Colonic mucosa (tissue), 4 donors: Measurements from ENCODE around the gene PRELID1. TPM values are rescaled to one million over a fixed set of nuclear protein-coding genes. Genes with fewer than 3 reads are reported as not detected.

ENCODE experiments used
- DNase-seq: peaks from one replicate; pipeline ENCODE4 v3.0.0-alpha.2; 2020
- H3K27ac ChIP-seq: fragments of 200-600 bp; one replicate; pipeline ENCODE4 v1.8.0; 2021
- H3K27me3 ChIP-seq: fragments of 200-600 bp; one replicate; pipeline ENCODE4 v1.8.0; 2021
- H3K36me3 ChIP-seq: fragments of 200-600 bp; one replicate; pipeline ENCODE4 v1.8.0; 2021
- H3K4me1 ChIP-seq: fragments of 200-600 bp; one replicate; pipeline ENCODE4 v1.8.0; 2021; ENCODE audit warnings: mild to moderate bottlenecking
- H3K4me3 ChIP-seq: fragments of 200-600 bp; one replicate; pipeline ENCODE4 v1.8.0; 2021
- H3K9ac ChIP-seq, 2 donors: one replicate each; pipeline ENCODE4 v1.7.0; 2013; ENCODE audit warnings: control low read depth in 2 of 2, low read depth in 2 of 2, low read length in 2 of 2
- H3K9me3 ChIP-seq: fragments of 200-600 bp; one replicate; pipeline ENCODE4 v1.8.0; 2021
- intact Hi-C: fragments of 100-400 bp; cut with DNase I; formaldehyde crosslinking; loops from one replicate; pipeline ENCODE4 v1.14.1; 2022
- total RNA-seq, 2 donors: library from RNA; stranded (reverse); fragmentation: NEBNext Ultra II Directional in 1 of 2; extraction: Animal tissue kit (Norgen Biotek cat#: 25700) in 1 of 2; gene quantifications; one replicate each; pipeline ENCODE4 v1.2.1, GENCODE V29; 2021
- TF ChIP-seq, protein P1 (sequence below): fragments of 200-600 bp; IDR thresholded peaks from one replicate; pipeline ENCODE4 v1.8.0; 2022; ENCODE audit warnings: antibody characterized with exemption, mild to moderate bottlenecking
- donor health status: healthy.
- donor health status: DM: no; HTN: no; CAD: no.
- donor health status: DM: no; HTN: no; CAD: no.

PRELID1 gene
- total RNA-seq, 2 donors from 2014 or later, result 245 to 396 TPM

DNA sequence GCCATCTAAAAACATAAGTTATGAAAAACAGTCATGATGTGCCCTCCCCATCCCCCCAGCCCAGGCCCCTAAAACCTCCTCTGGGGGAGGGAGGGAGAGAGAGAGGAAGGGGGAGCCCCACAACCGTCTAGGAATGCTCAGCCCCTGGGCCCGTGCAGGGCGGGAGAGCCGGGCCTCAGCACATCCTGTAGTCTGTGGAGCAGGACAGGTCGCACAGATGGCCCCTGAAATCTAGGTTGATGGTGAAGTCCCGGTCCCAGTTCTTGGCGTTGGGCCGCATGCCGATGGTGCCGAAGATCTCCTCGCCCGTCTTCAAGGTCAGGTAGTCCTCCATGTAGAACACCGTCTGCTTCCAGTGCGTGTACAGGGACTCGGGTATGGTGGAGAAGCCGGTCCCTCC, 38.2 kb upstream of the PRELID1 start:
- H3K4me1 ChIP-seq, result no peaks in the 10 kb centered on the region
- TF ChIP-seq, protein P1, sequence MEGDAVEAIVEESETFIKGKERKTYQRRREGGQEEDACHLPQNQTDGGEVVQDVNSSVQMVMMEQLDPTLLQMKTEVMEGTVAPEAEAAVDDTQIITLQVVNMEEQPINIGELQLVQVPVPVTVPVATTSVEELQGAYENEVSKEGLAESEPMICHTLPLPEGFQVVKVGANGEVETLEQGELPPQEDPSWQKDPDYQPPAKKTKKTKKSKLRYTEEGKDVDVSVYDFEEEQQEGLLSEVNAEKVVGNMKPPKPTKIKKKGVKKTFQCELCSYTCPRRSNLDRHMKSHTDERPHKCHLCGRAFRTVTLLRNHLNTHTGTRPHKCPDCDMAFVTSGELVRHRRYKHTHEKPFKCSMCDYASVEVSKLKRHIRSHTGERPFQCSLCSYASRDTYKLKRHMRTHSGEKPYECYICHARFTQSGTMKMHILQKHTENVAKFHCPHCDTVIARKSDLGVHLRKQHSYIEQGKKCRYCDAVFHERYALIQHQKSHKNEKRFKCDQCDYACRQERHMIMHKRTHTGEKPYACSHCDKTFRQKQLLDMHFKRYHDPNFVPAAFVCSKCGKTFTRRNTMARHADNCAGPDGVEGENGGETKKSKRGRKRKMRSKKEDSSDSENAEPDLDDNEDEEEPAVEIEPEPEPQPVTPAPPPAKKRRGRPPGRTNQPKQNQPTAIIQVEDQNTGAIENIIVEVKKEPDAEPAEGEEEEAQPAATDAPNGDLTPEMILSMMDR, result no peak
- no peak for DNase-seq
- peaks cover 16% of the 10 kb centered on the region for H3K36me3 ChIP-seq
- no peak overlapping the region for H3K27ac ChIP-seq
- H3K9me3 ChIP-seq, result no peaks in the 10 kb centered on the region
- no peak overlapping the region for H3K4me3 ChIP-seq
- no peak overlapping the region for H3K9ac ChIP-seq
- H3K27me3 ChIP-seq, result no peaks in the 10 kb centered on the region
- intact Hi-C loops, result no loop called here

DNA sequence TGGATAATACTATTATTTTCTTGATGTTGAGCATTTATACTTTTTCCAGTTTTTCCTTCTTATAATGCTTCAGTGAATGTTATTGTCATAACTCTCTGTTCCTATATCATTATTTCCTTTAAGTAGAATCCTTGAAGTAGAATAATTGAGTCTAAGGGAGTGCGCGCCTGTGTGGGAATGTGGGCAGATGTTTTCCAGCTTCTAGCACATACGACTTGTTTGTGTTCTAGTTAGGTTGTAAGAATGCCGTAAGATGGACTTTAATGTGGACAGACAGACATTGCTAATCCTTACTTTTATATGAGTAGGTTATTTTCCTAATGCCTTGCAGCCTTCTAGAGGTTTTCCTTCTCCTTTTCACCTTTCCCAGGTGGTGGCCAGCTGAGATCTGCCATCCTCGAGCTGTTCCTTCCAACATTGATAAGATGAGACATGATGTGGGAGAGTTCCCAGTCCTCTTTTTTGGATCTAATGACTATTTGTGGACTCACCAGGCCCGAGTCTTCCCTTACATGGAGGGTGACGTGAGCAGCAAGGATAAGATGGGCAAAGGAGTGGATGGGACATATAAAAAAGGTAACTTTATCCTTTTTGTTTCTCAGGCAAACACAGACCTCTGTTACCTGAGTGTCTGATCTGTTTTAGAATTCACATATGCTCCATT, 34.2 kb upstream of the PRELID1 start:
- TF ChIP-seq, protein P1, result no peak
- H3K9me3 ChIP-seq, result no peaks in the 10 kb centered on the region
- intact Hi-C loops, result no loop called here
- peaks cover 19% of the 10 kb centered on the region for H3K36me3 ChIP-seq
- DNase-seq, result no peak
- no peaks in the 10 kb centered on the region for H3K27me3 ChIP-seq
- H3K27ac ChIP-seq, result no peak overlapping the region
- H3K4me3 ChIP-seq, result no peak overlapping the region
- no peak overlapping the region for H3K9ac ChIP-seq
- no peaks in the 10 kb centered on the region for H3K4me1 ChIP-seq

DNA sequence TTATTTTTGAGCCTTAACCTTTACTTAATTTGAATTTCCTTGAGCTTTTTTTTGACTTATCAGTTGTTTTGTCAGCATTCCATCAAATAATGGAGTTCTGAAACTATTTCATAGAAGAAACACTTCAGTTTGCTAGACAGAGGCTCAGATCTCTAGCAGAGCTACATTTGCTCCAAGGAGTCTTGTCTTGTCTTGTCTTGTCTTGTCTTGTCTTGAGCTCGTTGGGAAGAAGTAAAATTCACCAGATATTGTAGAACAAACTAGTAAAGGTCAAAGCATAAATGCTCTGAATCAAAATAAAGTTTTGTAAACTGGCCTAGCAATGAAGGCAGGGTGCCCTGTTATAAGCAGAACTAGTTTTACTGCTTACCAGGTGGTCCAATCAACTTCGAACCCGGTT, 33.6 kb upstream of the PRELID1 start:
- no peaks in the 10 kb centered on the region for H3K9me3 ChIP-seq
- H3K36me3 ChIP-seq, result peaks cover 14% of the 10 kb centered on the region
- TF ChIP-seq, protein P1, result no peak
- no peaks in the 10 kb centered on the region for H3K27me3 ChIP-seq
- H3K4me1 ChIP-seq, result no peaks in the 10 kb centered on the region
- no peak overlapping the region for H3K9ac ChIP-seq
- no peak overlapping the region for H3K27ac ChIP-seq
- H3K4me3 ChIP-seq, result no peak overlapping the region
- DNase-seq, result no peak
- intact Hi-C loops, result no loop called here

DNA sequence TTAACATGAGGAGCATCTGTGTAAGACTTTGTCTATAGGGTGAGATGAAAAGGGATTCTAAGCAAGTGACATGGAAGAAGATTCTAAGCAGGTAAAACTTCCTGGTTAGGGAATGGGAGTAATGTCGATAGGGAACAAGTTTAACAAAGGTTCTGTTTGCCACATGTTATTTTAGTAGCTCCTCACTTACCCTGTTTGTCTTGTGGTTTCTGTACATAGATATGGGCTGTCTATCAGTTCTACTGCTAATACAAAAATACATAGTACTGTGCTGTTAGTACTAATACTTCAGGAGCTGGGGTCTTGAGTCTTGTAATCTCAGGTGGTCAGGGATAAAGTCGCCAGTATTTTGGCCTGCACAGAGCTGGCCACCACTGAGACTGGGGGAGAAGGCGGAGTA, 32.9 kb upstream of the PRELID1 start:
- Histone ChIP-seq H3K9ac (no peak overlapping the region), H3K27ac (no peak overlapping the region), H3K27me3 (no peaks in the 10 kb centered on the region), H3K9me3 (no peaks in the 10 kb centered on the region), H3K4me3 (no peak overlapping the region), H3K36me3 (peaks cover 14% of the 10 kb centered on the region), H3K4me1 (no peaks in the 10 kb centered on the region)
- DNase-seq, result no peak
- TF ChIP-seq, protein P1, result no peak
- intact Hi-C loops, result no loop called here

DNA sequence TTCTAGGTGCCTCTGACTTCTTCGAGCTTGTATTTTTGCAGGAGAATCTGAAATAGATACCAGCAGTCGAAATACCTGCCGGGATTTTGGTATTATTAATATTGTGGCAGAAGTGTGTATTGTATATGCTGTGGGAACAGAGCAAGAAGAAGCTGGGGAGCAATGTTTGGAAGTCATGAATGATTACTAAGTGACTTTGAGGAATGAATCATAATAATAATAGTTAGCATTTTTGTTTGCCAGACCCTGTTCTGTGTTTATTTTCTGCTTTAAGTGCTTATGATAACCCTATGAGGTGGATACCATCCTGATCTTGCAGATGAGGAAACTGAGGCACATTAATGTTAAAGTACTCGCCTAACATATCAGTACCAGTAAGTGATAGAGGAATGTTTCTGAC, 32.5 kb upstream of the PRELID1 start:
- Histone ChIP-seq H3K4me3 (no peak overlapping the region), H3K9ac (no peak overlapping the region), H3K9me3 (no peaks in the 10 kb centered on the region), H3K4me1 (no peaks in the 10 kb centered on the region), H3K27ac (no peak overlapping the region), H3K27me3 (no peaks in the 10 kb centered on the region), H3K36me3 (peaks cover 14% of the 10 kb centered on the region)
- intact Hi-C loops, result no loop called here
- no peak for DNase-seq
- TF ChIP-seq, protein P1, result no peak
